ENCODE results near the gene PDE4D.
"Not testable (repeated sequence)": the region's sequence is repeated elsewhere in the genome, so short reads cannot be mapped to it uniquely, and the experiment has no call there.

The PDE4D gene

GRCh38 chr5:59789197-59789596, 104.3 kb downstream of the PDE4D start:
- no peak overlapping the region for H3K9ac ChIP-seq (ENCODE audit: low read depth, low read length, poor library complexity)
- H3K9me3 ChIP-seq (replicated peaks in 1 of 2; ENCODE audit: control insufficient read depth in 2 of 2, insufficient read depth in 1 of 2, low read depth in 1 of 2, low read length in 2 of 2) = no peaks in the 10 kb centered on the region
- H2BK15ac ChIP-seq (ENCODE audit: low read length) = no peak overlapping the region
- H3K79me1 ChIP-seq (ENCODE audit: low read depth, low read length) = no peaks in the 10 kb centered on the region
- no peak overlapping the region for H2AFZ ChIP-seq (ENCODE audit: low read length)
- H4K91ac ChIP-seq (ENCODE audit: low read depth, low read length, poor library complexity) = no peak overlapping the region
- H3K27ac ChIP-seq (replicated peaks; ENCODE audit: low read length) = no peak overlapping the region
- H3K36me3 ChIP-seq (replicated peaks in 1 of 2; ENCODE audit: control insufficient read depth in 2 of 2, insufficient read depth in 2 of 2, low read length in 2 of 2) = no peaks in the 10 kb centered on the region
- no peak overlapping the region for H3K4me3 ChIP-seq (ENCODE audit: low read length in 2 of 2)
- no peak overlapping the region for H3K23ac ChIP-seq (ENCODE audit: low read depth, low read length, poor library complexity)
- no peak overlapping the region for H2AK5ac ChIP-seq (ENCODE audit: low read depth, low read length)
- peaks cover 0 to 4% (median 0%) of the 10 kb centered on the region in 3 experiments for H3K27me3 ChIP-seq (ENCODE audit: control insufficient read depth in 3 of 3, insufficient read depth in 3 of 3, low read depth in 1 of 3, low read length in 3 of 3)
- no peak overlapping the region for H2BK12ac ChIP-seq (ENCODE audit: low read length)
- DNase-seq (ENCODE audit: low spot score) = no peak
- no peak overlapping the region for H3K14ac ChIP-seq (ENCODE audit: low read length)
- H3K4ac ChIP-seq (ENCODE audit: low read length) = no peak overlapping the region
- H3K4me1 ChIP-seq (ENCODE audit: control insufficient read depth in 2 of 2, insufficient read depth in 1 of 2, low read depth in 1 of 2, low read length in 2 of 2) = no peaks in the 10 kb centered on the region
- no peak overlapping the region for H3K4me2 ChIP-seq (ENCODE audit: insufficient read depth, low read length, poor library complexity, severe bottlenecking)
- WGBS, 2 donors (ENCODE audit: extremely low coverage in 2 of 2, insufficient read length in 2 of 2, insufficient replicate concordance in 1 of 2) = no CpG with 5 or more reads among the region's 2 CpGs
- no peak overlapping the region for H2BK5ac ChIP-seq (ENCODE audit: low read length)
- no peak overlapping the region for H3K18ac ChIP-seq (ENCODE audit: low read length)
- H2BK120ac ChIP-seq (ENCODE audit: low read depth, low read length) = no peak overlapping the region
- H4K8ac ChIP-seq (ENCODE audit: low read depth, low read length) = no peak overlapping the region

- WGBS, 2 donors (ENCODE audit: extremely low coverage in 2 of 2, insufficient read length in 2 of 2, insufficient replicate concordance in 1 of 2) = no CpG with 5 or more reads among the region's 6 CpGs
- Histone ChIP-seq H3K27ac (replicated peaks; ENCODE audit: low read length) (no peak overlapping the region), H3K27me3 (ENCODE audit: control insufficient read depth in 3 of 3, insufficient read depth in 3 of 3, low read depth in 1 of 3, low read length in 3 of 3) (peaks cover 0 to 4% (median 0%) of the 10 kb centered on the region in 3 experiments)
These were observed 107.2 kb downstream of the PDE4D start for GRCh38 chr5:59786334-59786805.

GRCh38 chr5:59785676-59786333, 107.7 kb downstream of the PDE4D start:
- WGBS, 2 donors (ENCODE audit: extremely low coverage in 2 of 2, insufficient read length in 2 of 2, insufficient replicate concordance in 1 of 2) = no CpG with 5 or more reads among the region's 5 CpGs
- no peak overlapping the region for H3K9ac ChIP-seq (ENCODE audit: low read depth, low read length, poor library complexity)
- H3K36me3 ChIP-seq (replicated peaks in 1 of 2; ENCODE audit: control insufficient read depth in 2 of 2, insufficient read depth in 2 of 2, low read length in 2 of 2) = no peaks in the 10 kb centered on the region
- no peaks in the 10 kb centered on the region for H3K4me1 ChIP-seq (ENCODE audit: control insufficient read depth in 2 of 2, insufficient read depth in 1 of 2, low read depth in 1 of 2, low read length in 2 of 2)
- H2BK120ac ChIP-seq (ENCODE audit: low read depth, low read length) = no peak overlapping the region
- no peak overlapping the region for H3K23ac ChIP-seq (ENCODE audit: low read depth, low read length, poor library complexity)
- H3K79me1 ChIP-seq (ENCODE audit: low read depth, low read length) = no peaks in the 10 kb centered on the region
- no peak overlapping the region for H2AFZ ChIP-seq (ENCODE audit: low read length)
- H3K4me3 ChIP-seq (ENCODE audit: low read length in 2 of 2) = no peak overlapping the region
- no peak overlapping the region for H4K8ac ChIP-seq (ENCODE audit: low read depth, low read length)
- H4K91ac ChIP-seq (ENCODE audit: low read depth, low read length, poor library complexity) = no peak overlapping the region
- no peak overlapping the region for H3K4me2 ChIP-seq (ENCODE audit: insufficient read depth, low read length, poor library complexity, severe bottlenecking)
- H3K18ac ChIP-seq (ENCODE audit: low read length) = no peak overlapping the region
- no peak overlapping the region for H3K27ac ChIP-seq (replicated peaks; ENCODE audit: low read length)
- H2BK15ac ChIP-seq (ENCODE audit: low read length) = no peak overlapping the region
- H2AK5ac ChIP-seq (ENCODE audit: low read depth, low read length) = no peak overlapping the region
- no peak overlapping the region for H2BK12ac ChIP-seq (ENCODE audit: low read length)
- no peak overlapping the region for H3K14ac ChIP-seq (ENCODE audit: low read length)
- no peak for DNase-seq (ENCODE audit: low spot score)
- H3K4ac ChIP-seq (ENCODE audit: low read length) = no peak overlapping the region
- H3K27me3 ChIP-seq (ENCODE audit: control insufficient read depth in 3 of 3, insufficient read depth in 3 of 3, low read depth in 1 of 3, low read length in 3 of 3) = peaks cover 0 to 4% (median 0%) of the 10 kb centered on the region in 3 experiments
- no peaks in the 10 kb centered on the region for H3K9me3 ChIP-seq (replicated peaks in 1 of 2; ENCODE audit: control insufficient read depth in 2 of 2, insufficient read depth in 1 of 2, low read depth in 1 of 2, low read length in 2 of 2)
- no peak overlapping the region for H2BK5ac ChIP-seq (ENCODE audit: low read length)

More at GRCh38 chr5:59786334-59786805, 107.2 kb downstream of the PDE4D start:
- Histone ChIP-seq H3K9me3 (replicated peaks in 1 of 2; ENCODE audit: control insufficient read depth in 2 of 2, insufficient read depth in 1 of 2, low read depth in 1 of 2, low read length in 2 of 2) (no peaks in the 10 kb centered on the region), H3K36me3 (replicated peaks in 1 of 2; ENCODE audit: control insufficient read depth in 2 of 2, insufficient read depth in 2 of 2, low read length in 2 of 2) (no peaks in the 10 kb centered on the region), H2BK5ac (ENCODE audit: low read length) (no peak overlapping the region), H3K4me1 (ENCODE audit: control insufficient read depth in 2 of 2, insufficient read depth in 1 of 2, low read depth in 1 of 2, low read length in 2 of 2) (no peaks in the 10 kb centered on the region), H3K18ac (ENCODE audit: low read length) (no peak overlapping the region), H3K9ac (ENCODE audit: low read depth, low read length, poor library complexity) (no peak overlapping the region), H3K4me2 (ENCODE audit: insufficient read depth, low read length, poor library complexity, severe bottlenecking) (no peak overlapping the region), H2BK15ac (ENCODE audit: low read length) (no peak overlapping the region), H2BK120ac (ENCODE audit: low read depth, low read length) (no peak overlapping the region), H4K8ac (ENCODE audit: low read depth, low read length) (no peak overlapping the region), H2AK5ac (ENCODE audit: low read depth, low read length) (no peak overlapping the region), H3K4ac (ENCODE audit: low read length) (no peak overlapping the region), H2BK12ac (ENCODE audit: low read length) (no peak overlapping the region), H4K91ac (ENCODE audit: low read depth, low read length, poor library complexity) (no peak overlapping the region), H3K79me1 (ENCODE audit: low read depth, low read length) (no peaks in the 10 kb centered on the region), H3K4me3 (ENCODE audit: low read length in 2 of 2) (no peak overlapping the region), H3K23ac (ENCODE audit: low read depth, low read length, poor library complexity) (no peak overlapping the region), H2AFZ (ENCODE audit: low read length) (no peak overlapping the region), H3K14ac (ENCODE audit: low read length) (no peak overlapping the region)
- no peak for DNase-seq (ENCODE audit: low spot score)

GRCh38 chr5:59784708-59785107, 108.8 kb downstream of the PDE4D start:
- not testable (repeated sequence) for H3K18ac ChIP-seq (ENCODE audit: low read length); H3K14ac ChIP-seq (ENCODE audit: low read length); H3K4me1 ChIP-seq (ENCODE audit: control insufficient read depth in 2 of 2, insufficient read depth in 1 of 2, low read depth in 1 of 2, low read length in 2 of 2); H3K27ac ChIP-seq (replicated peaks; ENCODE audit: low read length); H3K4me3 ChIP-seq (ENCODE audit: low read length in 2 of 2); H4K8ac ChIP-seq (ENCODE audit: low read depth, low read length); H3K79me1 ChIP-seq (ENCODE audit: low read depth, low read length); H4K91ac ChIP-seq (ENCODE audit: low read depth, low read length, poor library complexity); H2BK12ac ChIP-seq (ENCODE audit: low read length); H2AFZ ChIP-seq (ENCODE audit: low read length); H3K23ac ChIP-seq (ENCODE audit: low read depth, low read length, poor library complexity); H3K4ac ChIP-seq (ENCODE audit: low read length); DNase-seq (ENCODE audit: low spot score); H3K9me3 ChIP-seq (replicated peaks in 1 of 2; ENCODE audit: control insufficient read depth in 2 of 2, insufficient read depth in 1 of 2, low read depth in 1 of 2, low read length in 2 of 2); H2BK15ac ChIP-seq (ENCODE audit: low read length); H2BK5ac ChIP-seq (ENCODE audit: low read length); H2BK120ac ChIP-seq (ENCODE audit: low read depth, low read length); H3K9ac ChIP-seq (ENCODE audit: low read depth, low read length, poor library complexity); H3K27me3 ChIP-seq (ENCODE audit: control insufficient read depth in 3 of 3, insufficient read depth in 3 of 3, low read depth in 1 of 3, low read length in 3 of 3); H3K36me3 ChIP-seq (replicated peaks in 1 of 2; ENCODE audit: control insufficient read depth in 2 of 2, insufficient read depth in 2 of 2, low read length in 2 of 2); H2AK5ac ChIP-seq (ENCODE audit: low read depth, low read length); H3K4me2 ChIP-seq (ENCODE audit: insufficient read depth, low read length, poor library complexity, severe bottlenecking)
- WGBS, 2 donors (ENCODE audit: extremely low coverage in 2 of 2, insufficient read length in 2 of 2, insufficient replicate concordance in 1 of 2) = no CpG with 5 or more reads among the region's 1 CpG
